Fibroblast of lung (primary cell): Measurements from ENCODE around the gene NT5E. TPM values are rescaled to one million over a fixed set of nuclear protein-coding genes. Genes with fewer than 3 reads are reported as not detected.

Experiments used
- DNase-seq, 2 donors: peaks; one replicate each; pipeline versions ENCODE4 v3.0.0 to v3.0.0-alpha.2; 2010; ENCODE audit warnings: low read depth in 2 of 2
- H2AFZ ChIP-seq: 2 replicates; pipeline ENCODE4 v1.5.1; 2012; ENCODE audit warnings: low read length, control low read depth, inconsistent platforms
- H3K27ac ChIP-seq: 2 replicates; pipeline ENCODE4 v1.5.1; 2011; ENCODE audit warnings: low read length, control low read depth; ENCODE audit not compliant: insufficient read depth
- H3K27me3 ChIP-seq: 2 replicates; pipeline ENCODE4 v1.5.1; 2011; ENCODE audit warnings: mild to moderate bottlenecking, low read length; ENCODE audit not compliant: control insufficient read depth, insufficient read depth
- H3K36me3 ChIP-seq: 2 replicates; pipeline ENCODE4 v1.5.1; 2011; ENCODE audit warnings: low read length; ENCODE audit not compliant: control insufficient read depth, insufficient read depth
- H3K4me1 ChIP-seq: 2 replicates; pipeline ENCODE4 v1.5.1; 2011; ENCODE audit warnings: low read length; ENCODE audit not compliant: control insufficient read depth, insufficient read depth; ENCODE audit errors: extremely low read depth
- H3K4me2 ChIP-seq: 2 replicates; pipeline ENCODE4 v1.5.1; 2011; ENCODE audit warnings: low read length, control low read depth; ENCODE audit not compliant: insufficient read depth; ENCODE audit errors: extremely low read depth
- H3K4me3 ChIP-seq, 4 experiments: fragments of 200-600 bp in 1 of 4; sonication (generic) in 1 of 4; replicated peaks in 1 of 4; 2 replicates each; pipeline ENCODE4 v1.5.1; 2011 to 2016; ENCODE audit warnings: low read length in 4 of 4, low read depth in 3 of 4, mild to moderate bottlenecking in 3 of 4, control low read depth in 2 of 4, inconsistent platforms in 1 of 4, mixed read lengths in 1 of 4; ENCODE audit not compliant: insufficient read depth in 1 of 4; ENCODE audit errors: control extremely low read depth in 1 of 4
- H3K79me2 ChIP-seq: 2 replicates; pipeline ENCODE4 v1.5.1; 2012; ENCODE audit warnings: mild to moderate bottlenecking, low read length, inconsistent platforms; ENCODE audit not compliant: control insufficient read depth, insufficient read depth
- H3K9ac ChIP-seq: 2 replicates; pipeline ENCODE4 v1.5.1; 2011; ENCODE audit warnings: mild to moderate bottlenecking, low read length, control low read depth; ENCODE audit not compliant: insufficient read depth
- H3K9me3 ChIP-seq: 2 replicates; pipeline ENCODE4 v1.5.1; 2012; ENCODE audit warnings: low read depth, low read length; ENCODE audit not compliant: control insufficient read depth, insufficient read depth
- H4K20me1 ChIP-seq: 2 replicates; pipeline ENCODE4 v1.5.1; 2011; ENCODE audit warnings: low read length; ENCODE audit not compliant: control insufficient read depth, insufficient read depth; ENCODE audit errors: extremely low read depth
- CTCF ChIP-seq, 2 donors: IDR thresholded peaks in 1 of 2; conservative IDR thresholded peaks in 1 of 2; 1 replicate in 1 of 2; 2 replicates in 1 of 2; pipeline ENCODE4 v1.5.1; 2011 to 2012; ENCODE audit warnings: low read length in 2 of 2, control low read depth in 1 of 2, inconsistent platforms in 1 of 2, low read depth in 1 of 2, mild to moderate bottlenecking in 1 of 2
- EZH2 ChIP-seq: IDR thresholded peaks from 2 replicates; pipeline ENCODE4 v1.5.1; 2012; ENCODE audit warnings: low read length, control low read depth, mild to moderate bottlenecking; ENCODE audit errors: missing control alignments
- polyA plus RNA-seq, 2 donors: library from polyadenylated mRNA; depleted of rRNA in 1 of 2; stranded (reverse) in 1 of 2; unstranded in 1 of 2; fragments of >200 nt; gene quantifications; 2 replicates each; pipeline ENCODE4 v1.2.1, GENCODE V29; 2011 to 2012; ENCODE audit warnings: missing spikeins in 1 of 2
- total RNA-seq: library from RNA; depleted of rRNA; stranded (reverse); fragments of >200 nt; gene quantifications from 2 replicates; pipeline ENCODE4 v1.2.1, GENCODE V29; 2014

NT5E gene
- total and polyA plus RNA-seq, 2 donors (not counting 1 experiment from before 2014, with no cell fraction given): 217 to 257 TPM

GRCh38 chr6:85404564-85405174, 45.2 kb upstream of the NT5E start:
- Histone ChIP-seq H3K4me1 (peaks cover 25% of the 10 kb centered on the region), H4K20me1 (no peaks in the 10 kb centered on the region)
- no peak for TF ChIP-seq CTCF (conservative IDR thresholded peaks at IDR 0.05 in 1 of 2, IDR thresholded peaks at IDR 0.05 in 1 of 2; ENCODE audit: low read depth in 1 of 2, low read length in 2 of 2)
- TF ChIP-seq EZH2: no peak

GRCh38 chr6:85405175-85405852, 44.6 kb upstream of the NT5E start:
- H3K27me3 ChIP-seq: no peaks in the 10 kb centered on the region
- no peaks in the 10 kb centered on the region for H3K79me2 ChIP-seq
- peak in 1 of 2 donors; percentile 74 for DNase-seq
- peak overlapping the region; percentile 87 for H3K27ac ChIP-seq
- H3K9ac ChIP-seq: no peak overlapping the region
- H3K4me3 ChIP-seq: peak overlapping the region in 1 of 4 experiments; percentile 7
- TF ChIP-seq EZH2 (no peak), CTCF (conservative IDR thresholded peaks at IDR 0.05 in 1 of 2, IDR thresholded peaks at IDR 0.05 in 1 of 2; ENCODE audit: low read depth in 1 of 2, low read length in 2 of 2) (no peak)
- no peaks in the 10 kb centered on the region for H4K20me1 ChIP-seq
- peaks cover 25% of the 10 kb centered on the region for H3K4me1 ChIP-seq
- no peaks in the 10 kb centered on the region for H3K36me3 ChIP-seq
- H3K9me3 ChIP-seq: no peaks in the 10 kb centered on the region
- H3K4me2 ChIP-seq: peak overlapping the region; percentile 28
- no peak overlapping the region for H2AFZ ChIP-seq

More at GRCh38 chr6:85404564-85405174, 45.2 kb upstream of the NT5E start:
- Histone ChIP-seq H3K79me2 (no peaks in the 10 kb centered on the region), H3K4me3 (peak overlapping the region in 1 of 4 experiments; percentile 7), H3K36me3 (no peaks in the 10 kb centered on the region), H3K27ac (peak overlapping the region; percentile 87), H3K9me3 (no peaks in the 10 kb centered on the region), H3K4me2 (peak overlapping the region; percentile 48), H3K9ac (no peak overlapping the region), H3K27me3 (no peaks in the 10 kb centered on the region), H2AFZ (no peak overlapping the region)
- peak; percentile 92 to 96 for DNase-seq

- no peaks in the 10 kb centered on the region for H4K20me1 ChIP-seq
- no peak overlapping the region for H2AFZ ChIP-seq
- peak overlapping the region; percentile 7 for H3K4me2 ChIP-seq
- no peaks in the 10 kb centered on the region for H3K9me3 ChIP-seq
- no peaks in the 10 kb centered on the region for H3K36me3 ChIP-seq
- H3K9ac ChIP-seq: no peak overlapping the region
- no peak for DNase-seq
- no peak for TF ChIP-seq CTCF (conservative IDR thresholded peaks at IDR 0.05 in 1 of 2, IDR thresholded peaks at IDR 0.05 in 1 of 2; ENCODE audit: low read depth in 1 of 2, low read length in 2 of 2)
- no peak for TF ChIP-seq EZH2
- H3K27ac ChIP-seq: peak overlapping the region; percentile 87
- peaks cover 25% of the 10 kb centered on the region for H3K4me1 ChIP-seq
- no peaks in the 10 kb centered on the region for H3K79me2 ChIP-seq
- H3K27me3 ChIP-seq: no peaks in the 10 kb centered on the region
- H3K4me3 ChIP-seq: no peak overlapping the region
Observed at GRCh38 chr6:85405853-85406198, 44.1 kb upstream of the NT5E start.
